Loucy (cell line): ENCODE measurements around the gene CACHD1.

Experiments
- H2AFZ ChIP-seq: fragments of 200-600 bp; sonication (generic); 2 replicates; pipeline ENCODE4 v1.6.0; 2016; ENCODE audit warnings: antibody characterized with exemption, mild to moderate bottlenecking, low read length, moderate library complexity
- H3F3A ChIP-seq: fragments of 200-600 bp; 2 replicates; pipeline ENCODE4 v1.6.0; 2016; ENCODE audit warnings: antibody characterized with exemption, low read depth, mild to moderate bottlenecking
- H3K27me3 ChIP-seq: fragments of 200-600 bp; sonication (generic); 2 replicates; pipeline ENCODE4 v1.6.1; 2014; ENCODE audit warnings: low read length, mild to moderate bottlenecking; ENCODE audit not compliant: insufficient read depth, poor library complexity, severe bottlenecking
- H3K36me3 ChIP-seq: fragments of 200-600 bp; sonication (generic); 2 replicates; pipeline ENCODE4 v1.6.1; 2016; ENCODE audit warnings: low read length; ENCODE audit not compliant: insufficient read depth
- H3K4me1 ChIP-seq: fragments of 200-600 bp; sonication (generic); 2 replicates; pipeline ENCODE4 v1.5.1; 2014; ENCODE audit warnings: low read length, mild to moderate bottlenecking; ENCODE audit not compliant: insufficient read depth, poor library complexity, severe bottlenecking
- H3K4me2 ChIP-seq: fragments of 200-600 bp; sonication (generic); 2 replicates; pipeline ENCODE4 v1.6.0; 2014; ENCODE audit warnings: antibody characterized with exemption, low read length, low read depth, mild to moderate bottlenecking; ENCODE audit not compliant: poor library complexity, severe bottlenecking
- H3K4me3 ChIP-seq: fragments of 200-600 bp; sonication (generic); 2 replicates; pipeline ENCODE4 v1.5.1; 2014; ENCODE audit warnings: low read length, mild to moderate bottlenecking, mixed read lengths; ENCODE audit not compliant: poor library complexity, severe bottlenecking
- H3K79me2 ChIP-seq: fragments of 200-600 bp; sonication (generic); 2 replicates; pipeline ENCODE4 v1.6.1; 2014; ENCODE audit warnings: low read length; ENCODE audit not compliant: insufficient read depth
- H3K9ac ChIP-seq: fragments of 200-600 bp; sonication (generic); 2 replicates; pipeline ENCODE4 v1.6.0; 2014; ENCODE audit warnings: mild to moderate bottlenecking, low read depth, low read length, moderate library complexity; ENCODE audit not compliant: poor library complexity, severe bottlenecking
- H3K9me2 ChIP-seq: fragments of 200-600 bp; sonication (generic); replicated peaks from 2 replicates; pipeline ENCODE4 v1.6.1; 2016; ENCODE audit warnings: low read depth, low read length, mixed read lengths
- H3K9me3 ChIP-seq: fragments of 200-600 bp; sonication (generic); 2 replicates; pipeline ENCODE4 v1.6.1; 2014; ENCODE audit warnings: mild to moderate bottlenecking, antibody characterized with exemption, low read length, low read depth; ENCODE audit not compliant: insufficient read depth
- H4K20me1 ChIP-seq: fragments of 200-600 bp; sonication (generic); 2 replicates; pipeline ENCODE4 v1.6.0; 2014; ENCODE audit warnings: antibody characterized with exemption, low read length, mild to moderate bottlenecking; ENCODE audit not compliant: insufficient read depth, poor library complexity, severe bottlenecking
- CTCF ChIP-seq: fragments of 200-600 bp; sonication (generic); conservative IDR thresholded peaks from 2 replicates; pipeline ENCODE4 v1.5.1; 2014; ENCODE audit warnings: mild to moderate bottlenecking, antibody characterized with exemption, low read length
- EZH2phosphoT487 ChIP-seq: fragments of 200-600 bp; IDR thresholded peaks from 2 replicates; pipeline ENCODE4 v1.6.1; 2018; ENCODE audit warnings: antibody characterized with exemption, mild to moderate bottlenecking, moderate library complexity, borderline replicate concordance

CACHD1 gene

GRCh38 chr1:64632936-64633335, 163.0 kb downstream of the CACHD1 start:
- Histone ChIP-seq H3K9me2 (no peaks in the 10 kb centered on the region), H3K27me3 (no peaks in the 10 kb centered on the region), H3K9me3 (no peaks in the 10 kb centered on the region), H2AFZ (no peak overlapping the region), H4K20me1 (no peaks in the 10 kb centered on the region), H3F3A (no peaks in the 10 kb centered on the region), H3K4me1 (no peaks in the 10 kb centered on the region), H3K4me2 (no peak overlapping the region), H3K79me2 (no peaks in the 10 kb centered on the region), H3K4me3 (no peak overlapping the region), H3K9ac (no peak overlapping the region), H3K36me3 (peaks cover 40% of the 10 kb centered on the region; the same call in 1 of the 2 replicates)
- TF ChIP-seq EZH2phosphoT487 (no peak), CTCF (no peak)

- Histone ChIP-seq H3K9ac (no peak overlapping the region), H3K4me2 (no peak overlapping the region), H3K4me3 (no peak overlapping the region), H2AFZ (no peak overlapping the region), H4K20me1 (no peaks in the 10 kb centered on the region), H3K36me3 (peaks cover 28% of the 10 kb centered on the region; the same call in 1 of the 2 replicates), H3K9me3 (no peaks in the 10 kb centered on the region), H3K27me3 (no peaks in the 10 kb centered on the region), H3F3A (no peaks in the 10 kb centered on the region), H3K79me2 (no peaks in the 10 kb centered on the region), H3K9me2 (no peaks in the 10 kb centered on the region), H3K4me1 (no peaks in the 10 kb centered on the region)
- TF ChIP-seq EZH2phosphoT487 (no peak), CTCF (no peak)
Measured at GRCh38 chr1:64645735-64646134, 175.8 kb downstream of the CACHD1 start.

- peaks cover 23% of the 10 kb centered on the region; the same call in 1 of the 2 replicates for H3K36me3 ChIP-seq
- no peaks in the 10 kb centered on the region for H3K9me2 ChIP-seq
- H3K4me2 ChIP-seq = no peak overlapping the region
- no peaks in the 10 kb centered on the region for H3K9me3 ChIP-seq
- no peak for TF ChIP-seq EZH2phosphoT487
- TF ChIP-seq CTCF = no peak
- no peaks in the 10 kb centered on the region for H4K20me1 ChIP-seq
- H3K27me3 ChIP-seq = no peaks in the 10 kb centered on the region
- no peaks in the 10 kb centered on the region for H3F3A ChIP-seq
- no peak overlapping the region for H2AFZ ChIP-seq
- H3K4me3 ChIP-seq = no peak overlapping the region
- H3K79me2 ChIP-seq = no peaks in the 10 kb centered on the region
- H3K9ac ChIP-seq = no peak overlapping the region
- H3K4me1 ChIP-seq = no peaks in the 10 kb centered on the region
Measured at GRCh38 chr1:64650411-64650810, 180.5 kb downstream of the CACHD1 start.
